Activated CD8-positive, alpha-beta memory T cell treated with anti-CD3 and anti-CD28 coated beads, Interleukin-2, amount 50 U/mL, for 48 hours (primary cell): ENCODE data around the gene ARL4C.
A peak's percentile ranks its signal among the peaks of the same experiment; 100 is the strongest.
"Not testable (repeated sequence)": the region's sequence is repeated elsewhere in the genome, so short reads cannot be mapped to it uniquely, and the experiment has no call there.

Experiments used
- DNase-seq: peaks from one replicate; pipeline ENCODE4 v3.0.0-alpha.2; 2020

ARL4C gene

DNA sequence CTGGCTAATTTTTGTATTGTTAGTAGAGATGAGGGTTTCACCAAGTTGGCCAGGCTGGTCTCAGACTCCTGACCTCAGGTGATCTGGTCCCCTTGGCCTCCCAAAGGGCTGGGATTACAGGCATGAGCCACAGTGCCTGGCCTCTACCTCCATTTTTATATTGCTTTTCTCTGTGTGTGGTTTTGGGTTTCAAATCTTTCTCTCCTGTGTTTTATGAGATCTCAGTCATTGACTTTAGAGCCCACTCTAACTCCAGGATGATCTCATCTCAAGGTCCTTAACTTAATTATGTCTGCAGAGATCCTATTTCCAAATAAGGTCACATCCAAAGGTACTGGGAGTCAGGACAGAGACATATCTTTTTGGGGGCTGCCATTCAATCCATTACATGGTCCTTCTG, 24.7 kb downstream of the ARL4C start:
- DNase-seq: no peak

DNA sequence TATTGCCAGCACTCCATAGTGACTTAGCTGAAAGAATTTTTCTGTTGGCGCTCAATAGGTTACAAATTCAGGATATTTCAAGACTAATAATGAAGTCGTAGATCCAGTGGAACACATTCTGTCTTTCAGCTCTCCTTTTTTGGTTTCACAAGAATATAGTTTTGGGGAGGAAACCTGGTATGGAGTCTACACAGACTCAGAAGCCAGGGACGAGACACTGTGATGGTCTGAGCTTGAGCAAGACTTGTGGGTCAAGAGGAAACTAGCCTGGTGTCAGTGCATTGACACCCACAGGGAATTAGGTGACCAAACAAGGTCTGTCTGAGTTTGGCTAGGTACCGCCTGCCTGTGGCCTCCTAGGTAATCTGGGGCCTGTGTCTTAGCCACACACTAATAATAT, 26.9 kb downstream of the ARL4C start:
- DNase-seq: no peak

DNA sequence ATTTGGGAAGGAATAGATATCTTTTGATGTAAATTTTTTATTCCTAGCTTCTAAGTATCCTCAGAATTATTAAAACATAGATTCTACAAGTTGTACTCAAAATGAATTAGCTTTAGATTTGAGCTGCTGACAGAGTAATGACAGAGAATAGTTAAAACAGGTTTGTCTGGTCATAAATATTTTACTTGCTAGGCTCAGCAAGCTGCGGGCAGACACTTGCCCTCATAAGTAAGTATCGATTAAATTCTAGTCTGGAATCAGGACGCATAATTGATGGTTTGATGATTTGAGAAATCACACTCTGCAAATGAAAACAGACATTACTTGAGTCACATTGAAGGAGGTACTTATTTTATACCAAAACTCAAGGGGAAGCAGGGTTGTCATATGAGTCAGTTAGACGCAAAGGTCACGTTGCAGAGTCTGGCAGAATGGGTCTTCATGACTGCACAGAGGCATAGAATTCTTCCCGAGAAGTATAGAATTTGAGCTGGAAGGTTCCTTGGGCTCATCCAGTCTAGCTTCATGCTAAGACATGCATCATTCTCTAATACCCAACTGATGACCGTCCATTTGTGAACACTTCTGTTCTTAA, 27.5 kb downstream of the ARL4C start:
- no peak for DNase-seq

DNA sequence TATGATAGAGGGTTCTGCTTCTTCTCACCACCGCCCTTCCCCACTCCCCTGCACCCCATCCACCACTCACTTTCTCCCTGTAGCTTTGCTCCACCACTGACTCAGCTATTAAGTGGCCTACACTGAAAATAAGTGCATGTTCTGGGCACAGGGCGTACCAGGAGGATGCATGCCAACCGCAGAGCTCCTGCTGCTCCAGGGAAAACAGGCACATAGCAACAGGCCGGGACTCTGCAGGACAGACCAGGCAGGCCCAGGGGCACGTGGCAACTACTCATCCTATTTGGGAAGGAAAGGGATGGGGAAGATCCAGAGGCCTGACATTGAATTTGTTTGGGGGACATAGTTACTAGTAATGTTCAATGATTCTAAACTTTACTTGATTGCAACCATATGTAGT, 28.4 kb downstream of the ARL4C start:
- no peak for DNase-seq

DNA sequence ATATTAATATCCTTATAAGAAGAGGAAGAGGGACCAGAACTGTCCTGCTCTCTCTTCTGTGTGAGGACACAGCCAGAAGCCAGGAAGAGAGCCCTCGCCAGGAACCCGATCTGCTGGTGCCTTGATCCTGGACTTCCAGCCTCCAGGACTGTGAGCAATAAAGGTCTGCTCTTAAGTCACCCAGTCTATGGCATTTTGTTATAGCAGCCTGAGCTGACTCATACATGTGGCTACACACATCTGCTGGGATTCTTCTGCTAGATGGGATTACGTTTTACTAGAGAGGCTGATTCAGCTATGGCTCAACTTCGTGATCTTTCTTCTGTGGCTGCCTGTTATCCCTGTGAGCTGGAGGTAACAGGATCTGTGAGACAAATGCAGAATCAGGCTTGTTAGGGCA, 29.6 kb downstream of the ARL4C start:
- DNase-seq: no peak

DNA sequence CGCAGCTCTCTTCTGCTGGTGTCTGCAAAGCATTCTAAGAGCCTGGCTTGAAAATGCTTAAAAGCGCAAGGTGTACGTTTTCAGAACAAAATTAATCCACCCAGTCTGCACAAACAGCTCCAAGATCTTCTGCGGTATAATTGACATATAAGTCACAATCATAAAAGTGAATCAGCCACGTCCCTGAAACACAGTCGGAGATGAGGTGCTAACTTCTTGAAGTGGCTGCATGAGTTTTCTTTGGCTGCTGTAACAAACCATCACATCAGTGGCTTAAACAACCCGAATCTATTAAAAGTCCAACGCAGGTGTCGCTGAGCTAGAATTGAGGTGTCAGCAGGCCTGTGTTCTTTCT, 32.6 kb downstream of the ARL4C start:
- no peak for DNase-seq

GRCh38 chr2:234463626-234464290, 33.1 kb downstream of the ARL4C start:
- peak; percentile 74 for DNase-seq

DNA sequence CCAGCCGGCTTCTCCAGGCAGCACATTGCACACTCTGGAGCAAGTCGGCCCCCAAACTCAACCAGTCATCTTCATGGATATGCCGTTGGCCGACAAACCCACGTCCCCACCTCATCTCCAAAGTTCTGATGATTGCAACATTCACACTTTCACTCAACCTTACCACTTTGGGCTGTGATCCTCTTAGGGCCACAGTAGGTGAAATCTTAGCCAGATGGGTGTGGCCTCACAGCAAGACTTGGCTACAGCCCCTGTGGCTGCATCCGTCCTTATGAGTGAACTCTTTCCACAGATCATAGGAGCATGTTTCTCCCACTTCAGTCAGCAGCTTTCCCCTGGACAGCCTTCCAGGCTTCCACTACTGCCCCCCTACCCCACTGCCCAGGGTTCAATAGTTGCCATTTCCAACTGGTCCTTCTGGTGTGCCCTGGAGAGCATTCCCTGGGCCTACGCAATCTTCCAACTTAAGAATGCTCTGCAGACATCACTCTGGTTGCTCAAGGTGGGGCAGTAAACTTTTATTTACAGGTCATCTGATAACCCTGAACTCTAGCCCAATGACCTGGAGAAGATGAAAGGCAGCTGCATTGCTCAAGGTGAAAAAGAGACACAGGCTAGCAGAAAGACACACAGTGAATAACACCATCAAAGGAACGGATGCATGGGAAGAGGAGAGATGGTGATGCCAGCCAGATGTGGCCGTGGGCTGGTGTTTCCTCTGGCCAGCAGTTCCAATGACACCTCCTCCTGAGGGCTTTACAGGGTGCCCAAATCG, 34.5 kb downstream of the ARL4C start:
- DNase-seq: no peak

DNA sequence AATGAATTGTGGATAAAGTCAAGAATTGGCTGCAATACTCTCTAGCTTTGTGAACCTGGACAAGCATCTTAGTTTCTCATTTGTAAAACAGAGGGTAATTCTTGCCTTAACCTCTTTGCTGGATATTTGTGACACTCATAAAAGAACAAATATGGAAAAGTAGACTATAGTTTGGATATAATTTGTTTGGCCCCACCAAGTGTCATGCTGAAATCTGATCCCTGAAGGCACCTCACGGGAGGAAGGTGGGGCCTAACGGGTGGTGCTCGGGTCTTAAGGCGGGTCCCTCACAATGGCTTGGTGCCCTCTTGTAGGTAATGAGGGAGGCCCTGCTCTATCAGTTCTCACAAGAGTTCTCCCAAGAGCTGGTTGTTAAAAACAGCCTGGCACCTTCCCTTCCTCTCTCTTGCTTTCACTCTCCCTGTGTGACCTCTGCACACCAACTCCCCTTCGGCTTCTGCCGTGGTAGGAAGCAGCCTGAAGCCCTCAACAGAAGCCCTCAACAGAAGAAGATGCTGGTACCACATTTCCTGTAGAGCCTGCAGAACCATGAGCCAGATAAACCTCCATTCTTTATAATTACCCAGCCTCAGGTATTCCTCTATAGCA, 37.4 kb downstream of the ARL4C start:
- DNase-seq: no peak

DNA sequence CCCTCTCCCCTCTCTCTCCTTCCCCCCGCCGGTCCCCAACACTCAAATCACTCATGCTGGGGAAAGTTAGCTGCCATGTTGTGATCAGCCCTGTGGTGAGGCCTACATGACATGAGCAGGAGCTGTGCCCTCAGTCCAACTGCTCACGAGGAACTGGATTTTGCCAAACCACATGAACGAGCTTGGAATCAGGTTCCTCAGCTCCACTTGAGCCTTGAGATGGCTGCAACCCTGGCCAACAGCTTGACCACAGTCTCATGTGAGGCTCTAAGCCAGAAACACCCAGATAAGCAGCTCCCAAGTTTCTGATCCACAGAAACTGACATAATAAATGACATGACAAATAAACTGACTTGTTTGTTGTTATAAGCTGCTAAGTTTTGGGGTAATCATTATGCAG, 38.4 kb downstream of the ARL4C start:
- DNase-seq: no peak

- no peak for DNase-seq
Measured at GRCh38 chr2:234457421-234457820, 39.5 kb downstream of the ARL4C start.

- not testable (repeated sequence) for DNase-seq
Measured at GRCh38 chr2:234455246-234455645, 41.6 kb downstream of the ARL4C start.

GRCh38 chr2:234454433-234454832, 42.4 kb downstream of the ARL4C start:
- no peak for DNase-seq

GRCh38 chr2:234453216-234453615, 43.7 kb downstream of the ARL4C start:
- no peak for DNase-seq

DNA sequence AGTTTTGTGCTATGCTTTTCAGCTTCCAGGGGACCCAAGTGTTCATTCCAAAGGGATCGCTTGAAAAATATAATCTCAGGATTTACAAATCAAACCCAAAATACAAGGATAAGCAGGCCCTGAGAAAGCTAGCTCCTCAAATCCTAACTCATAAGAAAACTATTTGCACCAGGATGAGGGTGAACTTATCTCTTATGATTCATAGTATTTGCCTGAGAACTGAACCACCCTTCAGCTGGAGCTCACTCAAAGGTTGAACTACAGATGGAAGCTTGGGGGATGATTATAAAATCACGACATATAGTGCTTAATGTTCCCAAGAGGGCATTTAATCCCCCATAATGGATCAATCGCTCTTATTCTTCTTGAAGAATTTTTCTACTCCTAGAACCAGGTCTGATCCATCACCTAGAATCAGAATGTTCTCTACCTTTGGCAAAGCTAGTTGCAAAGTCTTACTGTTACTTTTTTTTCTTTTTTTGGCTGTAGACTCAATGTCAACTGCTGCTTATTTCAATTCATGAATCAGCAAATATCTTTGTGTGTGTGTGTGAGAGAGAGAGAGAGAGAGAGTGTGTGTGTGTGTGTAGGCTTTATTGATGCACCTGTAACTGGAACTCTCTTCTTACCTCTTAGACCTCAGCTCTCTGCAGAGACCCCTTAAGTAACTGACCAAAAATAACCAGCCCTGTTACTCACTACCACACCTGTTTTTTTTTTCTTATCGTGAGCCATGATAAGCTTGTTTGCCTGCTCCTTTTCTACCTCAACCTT, 44.8 kb downstream of the ARL4C start:
- no peak for DNase-seq

DNA sequence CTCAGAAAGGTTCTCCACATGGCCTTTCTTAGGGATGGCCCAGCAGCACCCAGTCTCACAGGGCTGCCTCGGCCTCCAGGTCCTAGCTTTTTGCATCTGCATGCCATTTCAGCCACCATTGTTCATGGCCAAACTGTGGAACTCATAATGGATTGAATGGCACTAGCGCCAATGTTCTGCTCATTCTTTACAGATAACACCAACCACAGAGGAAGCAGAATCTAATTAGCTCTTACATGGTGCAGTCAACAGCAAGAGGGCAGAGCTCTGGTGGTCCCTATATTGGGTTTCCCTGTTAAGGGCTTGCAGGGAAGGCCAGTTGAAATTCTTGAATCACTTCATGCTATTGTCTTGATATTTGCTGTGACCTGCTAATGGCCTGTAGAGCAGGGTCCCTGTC, 45.6 kb downstream of the ARL4C start:
- DNase-seq: no peak

DNA sequence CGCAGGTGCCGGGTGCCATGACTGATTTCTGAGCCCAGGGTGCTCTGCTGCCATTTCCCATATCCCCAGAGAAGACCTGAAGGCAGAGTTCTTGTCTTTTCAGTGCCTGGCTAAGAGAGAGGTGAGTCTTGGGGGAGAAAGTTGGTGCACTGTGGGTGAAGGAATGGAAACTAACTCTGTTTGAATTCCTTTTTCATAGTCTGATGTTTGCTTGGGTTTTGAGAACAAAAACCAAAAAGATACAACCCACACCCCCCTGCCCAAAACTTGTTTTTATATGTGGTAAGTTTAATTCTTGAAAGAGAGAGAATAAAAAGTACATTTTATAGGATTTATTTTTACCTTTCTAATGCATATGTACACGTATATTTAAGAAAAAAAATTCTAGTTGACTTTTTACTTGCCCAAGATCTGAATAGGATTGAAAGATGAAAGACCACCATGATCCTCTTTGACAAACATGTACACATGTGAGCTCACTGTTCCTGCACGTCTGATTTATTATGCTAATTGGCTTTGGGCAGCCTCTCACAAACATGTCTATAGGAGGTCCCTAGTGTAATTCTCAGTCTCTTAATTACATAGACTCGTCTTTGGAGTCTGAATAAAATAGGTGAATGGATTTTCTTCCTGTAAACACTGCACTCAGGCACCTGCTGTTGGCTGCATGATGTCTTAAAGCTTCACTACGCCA, 46.3 kb downstream of the ARL4C start:
- no peak for DNase-seq

DNA sequence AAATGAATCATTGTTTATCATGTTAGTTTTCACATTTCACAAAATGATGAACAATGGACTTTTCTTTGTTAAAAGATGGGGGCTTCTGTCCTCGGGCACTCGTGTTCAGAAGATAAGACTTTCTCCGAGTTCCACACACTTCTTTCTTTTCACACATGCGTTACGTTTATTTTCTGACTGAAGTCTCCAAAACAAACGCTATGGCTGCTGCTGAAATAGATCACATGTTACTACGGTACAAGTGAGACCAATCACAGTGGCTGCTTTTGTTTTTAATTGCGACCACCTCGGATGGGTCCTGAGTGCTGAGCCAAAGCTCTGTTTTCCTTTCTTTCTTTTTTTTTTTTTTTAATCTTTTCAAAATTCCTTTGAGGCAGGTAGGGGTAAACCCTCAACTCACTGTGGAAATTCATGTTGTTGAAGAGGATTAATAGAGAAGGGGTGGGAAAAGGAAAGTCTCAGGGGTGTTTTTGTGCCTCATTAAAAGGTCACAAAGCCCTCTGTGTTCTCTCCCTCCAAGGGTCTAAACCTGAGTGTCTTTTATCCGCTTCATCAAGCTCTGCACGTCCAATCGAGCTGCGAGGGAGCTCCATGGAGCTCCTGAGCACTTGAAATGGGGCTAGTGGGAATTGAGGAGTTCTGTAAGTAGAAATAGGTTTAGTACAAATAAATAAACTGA, 48.2 kb downstream of the ARL4C start:
- no peak for DNase-seq

DNA sequence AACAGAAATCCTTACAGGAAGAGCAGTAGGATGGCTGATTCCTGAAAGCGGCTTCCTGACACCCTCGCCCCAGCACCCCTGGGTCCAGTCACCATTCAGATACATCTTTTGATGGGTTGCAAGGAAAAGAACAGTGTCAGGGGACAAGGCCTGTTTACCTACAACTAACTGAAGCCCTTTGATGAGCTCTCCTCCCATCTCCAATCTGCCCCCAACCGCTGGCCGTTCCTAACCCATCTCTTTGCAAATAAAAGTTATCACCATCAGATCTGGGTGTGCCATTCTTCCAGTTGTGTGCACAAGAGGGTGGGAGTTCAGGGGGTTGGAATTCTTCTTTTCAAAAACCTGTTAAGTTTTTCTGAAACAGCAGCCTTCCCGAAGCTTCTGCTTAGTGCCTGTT, 48.9 kb downstream of the ARL4C start:
- DNase-seq: no peak

DNA sequence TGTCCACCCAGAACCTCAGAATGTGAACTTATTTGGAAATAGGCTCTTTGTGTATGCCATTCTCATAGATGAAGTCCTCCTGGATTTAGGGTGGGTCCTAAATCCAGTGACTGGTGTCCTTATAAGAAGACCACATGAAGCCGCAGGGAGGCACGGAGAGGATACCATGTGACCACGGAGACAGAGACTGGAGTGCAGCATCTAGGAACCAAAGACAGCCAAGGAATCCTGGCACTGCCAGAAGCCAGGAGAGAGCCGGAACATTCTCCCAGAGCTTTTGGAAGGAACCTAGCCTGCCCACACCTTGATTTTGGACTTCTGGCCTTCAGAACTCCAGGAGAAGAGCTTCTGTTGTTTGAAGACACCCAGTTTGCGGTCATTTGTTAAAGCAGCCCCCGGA, 49.7 kb downstream of the ARL4C start:
- DNase-seq: no peak

DNA sequence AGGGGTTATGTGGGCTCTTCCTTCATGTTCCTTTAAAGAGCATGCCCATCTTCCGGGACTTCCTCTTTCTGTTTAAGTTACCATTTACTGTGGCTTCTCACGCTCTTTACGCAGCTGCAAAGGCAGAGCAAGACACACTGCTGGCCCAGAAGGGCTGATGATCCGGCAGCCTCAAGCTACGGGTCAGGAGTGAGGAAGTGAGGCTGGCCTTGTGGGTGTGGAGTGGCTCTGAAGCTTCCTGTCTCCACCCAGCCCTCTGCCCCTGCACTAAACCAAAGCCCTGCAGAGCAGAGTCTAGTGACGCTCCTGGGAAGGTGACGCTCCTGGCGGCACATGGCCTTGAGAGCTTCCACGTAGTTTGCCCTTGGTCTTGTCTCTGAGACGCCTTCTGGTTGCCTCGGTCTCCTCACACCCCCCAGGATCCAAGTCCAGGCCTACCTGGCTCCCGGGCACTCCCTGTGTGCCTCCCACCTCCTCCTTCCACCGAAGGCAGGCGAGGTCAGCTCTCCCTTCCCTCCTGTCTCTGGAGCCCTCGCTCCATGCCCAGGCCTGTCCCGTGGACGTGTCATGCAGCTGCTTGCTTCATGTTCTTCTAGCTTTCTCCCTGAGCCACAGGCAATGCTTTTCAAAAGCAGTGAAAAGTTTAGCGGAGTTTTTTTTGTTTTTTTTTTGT, 50.3 kb downstream of the ARL4C start:
- peak; percentile 83 for DNase-seq
